HG03139 (cell line): ENCODE measurements around the gene RNF167.
"Not testable (repeated sequence)": the region's sequence is repeated elsewhere in the genome, so short reads cannot be mapped to it uniquely, and the experiment has no call there.

Source experiments
- ATAC-seq: cut with Tn5 transposase; IDR thresholded peaks from one replicate; pipeline ENCODE4 v1.9.1; 2021; ENCODE audit not compliant: unreplicated experiment

RNF167 gene

DNA sequence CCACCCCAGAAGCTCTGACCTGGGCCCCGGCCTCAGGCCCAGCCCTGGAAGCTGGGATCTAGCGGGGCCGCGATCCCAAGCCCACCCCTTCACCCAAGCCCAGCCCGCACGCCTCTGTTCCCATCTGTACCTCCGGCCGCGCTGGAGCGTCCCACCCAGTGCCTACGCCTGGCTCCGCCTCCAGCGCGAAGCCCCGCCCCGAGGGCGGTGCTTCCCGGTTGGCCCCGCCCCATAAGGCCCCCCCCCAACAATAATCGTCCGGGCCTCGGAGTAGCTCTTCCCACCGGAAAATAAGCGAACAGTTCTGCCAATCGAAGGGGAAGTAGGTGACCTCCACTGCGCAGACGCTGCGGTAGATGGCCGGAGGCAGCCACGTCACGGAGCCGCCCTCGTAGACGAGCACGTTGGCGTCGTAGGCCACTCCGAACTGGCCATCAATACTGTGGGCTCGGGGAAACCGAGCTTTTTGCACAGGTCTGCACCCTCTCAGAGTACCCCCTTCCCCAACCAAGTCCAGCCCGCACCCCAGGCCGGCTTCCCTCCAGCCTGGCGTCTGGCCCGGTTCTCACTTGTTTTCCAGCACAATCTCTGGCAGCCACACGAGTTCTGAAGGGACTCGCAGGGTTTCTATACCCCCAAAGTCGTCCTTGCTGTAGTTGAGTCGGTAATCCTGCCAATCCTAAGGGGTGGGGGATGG is 38.3 kb upstream of the RNF167 start:
- ATAC-seq, result no peak

DNA sequence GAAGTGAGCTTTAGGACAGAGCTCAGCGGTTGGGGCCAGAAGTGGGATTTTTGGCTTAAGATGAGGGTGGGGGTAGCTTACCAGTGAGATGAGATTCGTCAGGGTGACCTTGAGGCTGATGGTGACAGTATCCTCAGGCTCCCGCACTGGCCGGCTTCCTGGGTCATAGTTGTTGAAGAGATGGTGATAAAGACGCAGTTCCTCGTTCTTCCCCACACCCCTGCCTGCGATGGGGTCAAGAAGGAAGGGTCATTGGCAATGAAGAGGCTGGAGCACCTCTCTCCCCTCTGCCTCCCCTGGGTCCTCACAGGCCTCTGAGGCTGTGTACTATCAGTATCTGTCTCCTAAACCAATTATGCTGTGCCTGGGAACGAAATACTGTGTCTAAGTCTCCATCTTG is 37.5 kb upstream of the RNF167 start:
- ATAC-seq, result no peak

DNA sequence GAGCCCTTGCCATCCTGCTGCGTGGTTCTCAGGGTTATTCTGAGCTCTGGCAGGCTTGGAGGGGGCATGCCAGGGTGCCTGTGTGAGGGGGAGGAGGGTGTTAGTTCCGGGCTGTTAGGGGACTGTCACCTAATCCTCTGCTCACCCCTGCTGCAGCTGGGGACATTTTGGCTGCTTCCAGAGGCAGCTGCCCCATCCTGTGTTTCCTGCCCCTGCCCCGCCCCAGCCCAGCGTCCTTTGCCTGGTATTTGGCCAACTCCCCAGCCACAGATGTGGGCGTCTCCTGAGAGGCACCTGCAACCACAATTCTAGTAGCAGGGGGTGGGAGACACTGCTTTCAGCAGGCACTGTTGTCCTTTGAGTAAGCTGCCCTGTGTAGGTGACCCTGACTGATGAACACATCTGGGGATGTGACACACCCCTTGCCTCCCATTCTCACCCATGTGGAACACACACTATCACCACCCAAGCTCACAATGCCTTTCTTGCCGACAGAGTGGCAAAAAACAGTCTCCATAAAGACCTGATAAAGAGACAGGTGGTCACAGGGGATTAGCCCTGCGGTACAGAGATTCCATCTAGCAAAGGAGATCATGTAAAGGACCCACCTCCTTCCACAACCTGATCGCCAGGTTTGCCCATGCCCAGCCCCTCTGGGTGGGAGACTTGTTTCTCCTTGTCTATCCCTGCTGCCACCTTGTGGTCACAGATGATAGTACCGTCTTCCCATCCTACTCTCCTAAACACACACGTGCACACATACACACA is 36.8 kb upstream of the RNF167 start, which contains the start of gene CHRNE:
TSS of gene CHRNE (minus strand) at position 48 of the 768 bp plus-strand sequence. CDS start at position 13, 35 bp downstream.
- no peak for ATAC-seq

DNA sequence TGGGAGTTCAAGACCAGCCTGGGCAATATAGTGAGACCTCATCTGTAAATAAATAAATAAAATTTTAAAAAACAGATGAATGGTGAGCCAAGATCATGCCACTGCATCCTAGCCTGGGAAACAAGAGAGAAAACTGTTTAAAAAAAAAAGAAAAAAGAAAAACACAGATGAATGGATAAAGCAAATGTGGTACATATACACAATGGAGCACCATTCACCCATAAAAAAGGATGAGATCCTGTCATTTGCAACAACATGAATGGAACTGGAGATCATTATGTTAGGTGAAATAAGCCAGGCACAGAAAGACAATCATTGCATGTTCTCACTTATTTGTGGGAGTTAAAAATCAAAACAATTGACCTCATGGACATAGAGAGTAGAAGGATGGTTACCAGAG is 33.4 kb upstream of the RNF167 start:
- ATAC-seq, result not testable (repeated sequence)

DNA sequence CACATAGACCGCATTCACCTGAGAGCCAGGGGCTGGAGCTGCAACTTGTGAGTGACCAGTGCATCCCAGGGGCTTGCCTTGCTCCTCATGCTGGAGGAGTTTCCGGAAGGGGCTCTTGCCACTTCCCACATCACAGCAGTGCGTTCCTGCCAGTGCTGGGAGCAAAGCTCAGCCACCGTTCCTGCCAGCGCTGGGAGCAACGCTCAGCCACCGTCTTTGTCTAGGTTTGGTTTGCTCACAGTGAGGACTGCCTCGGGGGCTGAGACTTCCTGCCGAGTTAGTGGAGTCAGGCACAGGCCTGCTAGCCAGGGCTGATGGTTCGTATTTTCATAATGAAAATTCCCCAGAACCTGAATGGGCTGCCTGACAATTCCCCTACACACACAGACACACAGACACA is 31.8 kb upstream of the RNF167 start:
- no peak for ATAC-seq

DNA sequence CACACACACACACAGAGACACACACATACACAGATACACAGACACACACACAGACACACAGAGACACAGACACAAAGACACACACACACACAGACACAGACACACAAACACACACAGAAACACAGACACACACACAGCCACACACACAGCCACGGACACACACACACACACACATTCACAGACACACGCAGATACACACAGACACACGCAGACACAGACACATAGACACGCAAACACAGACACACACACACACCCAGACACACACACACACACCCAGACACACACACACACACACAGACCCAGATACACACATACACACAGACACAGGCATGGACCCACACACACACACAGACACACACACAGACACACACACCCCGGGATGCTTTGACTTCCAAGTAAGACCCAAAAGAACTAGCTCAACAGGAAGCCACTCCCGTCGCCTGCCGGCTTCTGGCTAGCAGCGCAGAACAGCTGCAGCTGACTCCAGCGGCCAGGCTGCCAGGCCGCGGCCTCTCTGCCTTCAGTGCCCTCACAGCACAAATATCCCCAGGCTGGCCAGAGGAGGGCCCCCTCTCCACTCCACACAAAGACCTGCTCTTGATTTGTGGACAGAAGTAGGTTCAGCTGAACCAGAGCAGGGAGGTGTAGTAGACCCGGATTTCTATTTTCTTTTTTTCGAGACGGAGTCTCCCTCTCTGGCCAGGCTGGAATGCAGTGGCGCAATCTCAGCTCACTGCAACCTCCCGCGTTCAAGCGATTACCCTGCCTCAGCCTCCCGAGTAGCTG is 31.2 kb upstream of the RNF167 start:
- ATAC-seq, result no peak

DNA sequence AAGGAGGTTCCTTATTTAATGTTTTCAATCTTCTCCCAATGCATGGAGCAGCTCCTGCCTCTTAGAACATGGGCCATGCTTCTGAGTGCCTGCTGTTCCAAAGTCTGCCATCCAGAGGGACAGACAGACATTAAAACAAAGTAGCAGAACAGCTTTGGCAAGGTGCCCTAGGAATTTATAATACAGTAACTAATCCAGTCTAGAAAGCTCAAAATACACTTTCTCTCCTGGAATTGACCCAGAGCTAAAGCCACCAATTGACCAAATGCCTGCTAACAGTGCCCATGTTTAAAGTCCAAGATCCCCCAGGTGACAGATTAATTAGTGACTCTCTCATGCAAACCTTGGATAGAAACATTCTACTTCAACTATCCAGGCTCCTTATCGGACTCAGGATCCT is 26.1 kb upstream of the RNF167 start:
- no peak for ATAC-seq

DNA sequence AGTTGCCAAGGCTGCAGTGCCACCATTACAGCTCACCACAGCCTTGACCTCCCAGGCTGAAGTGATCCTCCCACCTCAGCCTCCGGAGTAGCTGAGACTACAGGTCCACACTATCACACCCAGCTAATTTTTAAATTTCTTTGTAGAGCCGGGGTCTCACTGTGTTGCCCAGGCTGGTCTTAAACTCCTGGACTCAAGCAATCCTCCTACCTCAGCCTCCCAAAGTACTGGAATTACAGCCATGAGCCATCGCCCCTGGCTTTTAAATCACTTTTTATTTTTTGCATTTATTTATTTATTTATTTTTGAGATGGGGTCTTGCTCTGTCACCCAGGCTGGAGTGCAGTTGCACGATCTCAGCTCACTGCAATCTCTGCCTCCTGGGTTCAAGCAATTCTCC is 25.5 kb upstream of the RNF167 start:
- not testable (repeated sequence) for ATAC-seq

DNA sequence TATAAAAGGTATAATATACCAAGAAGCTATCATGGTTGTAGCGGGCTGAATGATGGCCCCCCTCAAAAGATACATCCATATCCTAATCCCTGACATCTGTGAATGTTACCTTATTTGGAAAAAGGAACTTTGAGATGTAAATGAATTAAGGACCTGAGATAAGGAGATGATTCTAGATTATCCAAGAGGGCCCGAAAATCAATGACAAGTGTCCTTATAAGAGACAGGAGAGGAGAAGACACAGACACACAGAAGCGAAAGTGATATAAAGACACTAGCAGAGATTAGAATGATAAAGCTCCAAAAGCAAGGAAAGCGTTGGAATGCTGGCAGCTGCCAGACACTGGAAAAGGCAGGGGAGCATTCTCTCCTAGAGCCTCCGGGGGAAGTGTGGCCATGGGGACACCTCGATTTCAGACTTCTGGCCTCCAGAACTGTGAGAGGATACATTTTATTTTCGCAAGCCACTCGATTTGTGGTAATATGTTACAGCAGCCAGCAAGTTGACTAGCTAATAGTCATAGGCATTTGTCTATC is 20.5 kb upstream of the RNF167 start:
- ATAC-seq, result no peak

DNA sequence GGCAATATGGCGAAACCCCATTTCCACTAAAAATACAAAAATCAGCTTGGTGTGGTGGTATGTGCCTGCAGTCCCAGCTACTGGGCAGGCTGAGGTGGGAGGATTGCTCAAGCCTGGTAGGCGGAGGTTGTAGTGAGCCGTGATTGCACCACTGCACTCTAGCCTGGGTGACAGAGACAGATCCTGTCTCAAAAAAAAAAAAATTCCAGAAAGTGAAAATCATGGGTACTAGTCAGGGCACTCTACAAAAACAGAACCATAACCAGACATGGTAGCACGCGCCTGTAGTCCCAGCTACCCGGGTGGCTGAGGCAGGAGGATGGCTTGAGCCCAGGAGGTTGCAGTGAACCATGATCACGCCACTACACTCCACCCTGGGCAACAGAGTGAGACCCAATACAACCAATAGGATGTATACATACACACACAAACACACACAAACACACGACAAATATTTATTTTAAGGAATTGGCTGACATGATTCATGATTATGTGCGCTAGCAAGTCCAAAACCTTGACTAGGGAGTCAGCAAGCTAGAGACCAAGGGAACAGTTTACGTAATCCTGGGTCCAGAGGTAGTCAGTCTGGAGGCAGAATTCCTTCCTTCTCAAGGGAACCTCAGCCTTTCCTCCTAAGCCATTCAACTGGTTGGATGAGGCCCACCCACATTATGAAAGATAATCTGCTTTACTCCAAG is 19.6 kb upstream of the RNF167 start:
- no peak for ATAC-seq

DNA sequence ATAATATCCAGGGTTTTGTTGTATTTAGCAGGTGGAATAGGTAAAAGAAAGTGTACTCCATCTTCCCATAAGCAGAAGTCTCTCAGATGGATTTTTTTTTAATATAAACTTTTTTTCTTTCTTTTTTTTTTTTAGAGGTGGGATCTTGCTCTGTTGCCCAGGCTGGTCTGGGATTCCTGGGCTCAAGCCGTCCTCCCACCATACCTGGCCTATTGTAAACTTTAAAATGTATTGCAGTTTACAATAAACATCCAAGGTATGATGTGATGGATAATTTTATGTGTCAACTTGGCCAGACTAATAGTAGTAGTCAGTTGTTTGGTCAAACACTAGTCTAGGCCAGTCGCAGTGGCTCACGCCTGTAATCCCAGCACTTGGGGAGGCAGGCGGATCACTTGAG is 18.7 kb upstream of the RNF167 start:
- ATAC-seq, result no peak

DNA sequence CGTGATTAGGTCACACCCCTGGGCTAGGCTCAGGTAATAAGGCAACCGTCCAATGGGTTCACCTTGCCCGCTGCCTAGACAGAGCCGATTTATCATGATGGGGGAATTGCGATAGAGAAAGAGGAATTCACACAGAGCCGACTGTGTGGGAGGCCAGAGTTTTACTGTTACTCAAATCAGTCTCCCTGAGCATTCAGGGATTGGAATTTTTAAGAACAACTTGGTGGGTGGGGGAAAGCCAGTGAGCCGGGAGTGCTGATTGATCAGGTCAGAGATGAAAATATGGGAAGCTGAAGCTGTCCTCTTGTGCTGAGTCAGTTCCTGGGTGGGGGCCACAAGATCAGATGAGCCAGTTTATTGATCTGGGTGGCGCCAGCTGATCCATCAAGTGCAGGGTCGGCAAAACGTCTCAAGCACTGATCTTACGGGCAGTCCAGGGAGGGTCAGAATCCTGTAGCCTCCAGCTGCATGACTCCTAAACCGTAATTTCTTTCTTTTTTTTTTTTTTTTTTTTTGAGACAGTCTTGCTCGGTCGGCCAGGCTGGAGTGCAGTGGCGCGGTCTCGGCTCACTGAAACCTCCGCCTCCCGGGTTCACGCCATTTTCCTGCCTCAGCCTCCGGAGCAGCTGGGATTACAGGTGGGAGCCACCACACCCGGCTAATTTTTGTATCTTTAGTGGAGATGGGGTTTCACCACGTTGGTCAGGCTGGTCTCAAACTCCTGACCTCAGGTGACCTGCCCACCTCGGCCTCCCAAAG is 13.3 kb upstream of the RNF167 start:
- ATAC-seq, result not testable (repeated sequence)

DNA sequence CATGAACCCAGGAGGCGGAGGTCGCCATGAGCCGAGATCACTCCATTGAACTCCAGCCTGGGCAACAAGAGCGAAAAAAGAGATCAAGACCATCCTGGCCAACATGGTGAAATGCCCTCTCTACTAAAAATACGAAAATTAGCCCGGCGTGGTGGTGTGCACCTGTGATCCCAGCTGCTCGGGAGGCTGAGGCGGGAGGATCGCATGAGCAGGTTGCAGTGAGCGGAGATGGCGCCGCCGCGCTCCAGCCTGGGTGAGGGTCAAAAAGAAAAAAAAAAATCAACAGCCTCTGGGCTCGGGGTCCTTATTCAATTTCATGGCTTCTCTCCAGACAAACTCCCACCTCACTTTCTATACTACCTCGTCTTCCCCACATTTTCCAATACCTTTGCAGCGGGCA is 11.2 kb upstream of the RNF167 start:
- no peak for ATAC-seq

DNA sequence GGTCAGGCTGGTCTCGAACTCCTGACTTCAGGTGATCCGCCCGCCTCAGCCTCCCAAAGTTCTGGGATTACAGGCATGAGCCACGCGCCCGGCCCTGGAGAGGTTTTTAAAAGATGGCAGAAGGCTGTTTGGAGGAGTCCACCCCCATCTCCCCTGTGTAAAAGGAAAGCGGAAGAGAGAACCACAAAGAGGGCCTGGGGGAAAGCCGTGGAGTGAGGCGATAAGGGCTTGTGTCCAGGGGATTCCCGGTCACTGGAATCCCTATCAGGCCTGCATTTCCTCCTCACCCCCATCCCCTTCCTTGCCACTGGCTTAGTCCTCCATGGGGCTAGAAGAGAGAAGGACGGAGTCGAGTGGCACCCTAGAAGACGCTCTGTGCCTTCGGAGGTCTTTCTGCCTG is 8.1 kb upstream of the RNF167 start, which contains the start of gene GP1BA:
TSS of gene GP1BA (plus strand) at position 315 of the 400 bp plus-strand sequence. CDS start 328 bp downstream, outside the sequence.
- ATAC-seq, result no peak

DNA sequence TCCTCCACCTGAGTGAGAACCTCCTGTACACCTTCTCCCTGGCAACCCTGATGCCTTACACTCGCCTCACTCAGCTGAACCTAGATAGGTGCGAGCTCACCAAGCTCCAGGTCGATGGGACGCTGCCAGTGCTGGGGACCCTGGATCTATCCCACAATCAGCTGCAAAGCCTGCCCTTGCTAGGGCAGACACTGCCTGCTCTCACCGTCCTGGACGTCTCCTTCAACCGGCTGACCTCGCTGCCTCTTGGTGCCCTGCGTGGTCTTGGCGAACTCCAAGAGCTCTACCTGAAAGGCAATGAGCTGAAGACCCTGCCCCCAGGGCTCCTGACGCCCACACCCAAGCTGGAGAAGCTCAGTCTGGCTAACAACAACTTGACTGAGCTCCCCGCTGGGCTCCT is 7.3 kb upstream of the RNF167 start:
- ATAC-seq, result no peak

DNA sequence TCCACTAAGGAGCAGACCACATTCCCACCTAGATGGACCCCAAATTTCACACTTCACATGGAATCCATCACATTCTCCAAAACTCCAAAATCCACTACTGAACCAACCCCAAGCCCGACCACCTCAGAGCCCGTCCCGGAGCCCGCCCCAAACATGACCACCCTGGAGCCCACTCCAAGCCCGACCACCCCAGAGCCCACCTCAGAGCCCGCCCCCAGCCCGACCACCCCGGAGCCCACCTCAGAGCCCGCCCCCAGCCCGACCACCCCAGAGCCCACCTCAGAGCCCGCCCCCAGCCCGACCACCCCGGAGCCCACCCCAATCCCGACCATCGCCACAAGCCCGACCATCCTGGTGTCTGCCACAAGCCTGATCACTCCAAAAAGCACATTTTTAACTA is 6.4 kb upstream of the RNF167 start:
- no peak for ATAC-seq

DNA sequence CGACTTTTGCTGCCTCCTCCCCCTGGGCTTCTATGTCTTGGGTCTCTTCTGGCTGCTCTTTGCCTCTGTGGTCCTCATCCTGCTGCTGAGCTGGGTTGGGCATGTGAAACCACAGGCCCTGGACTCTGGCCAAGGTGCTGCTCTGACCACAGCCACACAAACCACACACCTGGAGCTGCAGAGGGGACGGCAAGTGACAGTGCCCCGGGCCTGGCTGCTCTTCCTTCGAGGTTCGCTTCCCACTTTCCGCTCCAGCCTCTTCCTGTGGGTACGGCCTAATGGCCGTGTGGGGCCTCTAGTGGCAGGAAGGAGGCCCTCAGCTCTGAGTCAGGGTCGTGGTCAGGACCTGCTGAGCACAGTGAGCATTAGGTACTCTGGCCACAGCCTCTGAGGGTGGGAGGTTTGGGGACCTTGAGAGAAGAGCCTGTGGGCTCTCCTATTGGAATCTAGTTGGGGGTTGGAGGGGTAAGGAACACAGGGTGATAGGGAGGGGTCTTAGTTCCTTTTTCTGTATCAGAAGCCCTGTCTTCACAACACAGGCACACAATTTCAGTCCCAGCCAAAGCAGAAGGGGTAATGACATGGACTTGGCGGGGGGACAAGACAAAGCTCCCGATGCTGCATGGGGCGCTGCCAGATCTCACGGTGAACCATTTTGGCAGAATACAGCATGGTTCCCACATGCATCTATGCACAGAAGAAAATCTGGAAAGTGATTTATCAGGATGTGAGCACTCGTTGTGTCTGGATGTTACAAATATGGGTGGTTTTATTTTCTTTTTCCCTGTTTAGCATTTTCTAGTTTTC is 5.7 kb upstream of the RNF167 start:
- ATAC-seq, result no peak

DNA sequence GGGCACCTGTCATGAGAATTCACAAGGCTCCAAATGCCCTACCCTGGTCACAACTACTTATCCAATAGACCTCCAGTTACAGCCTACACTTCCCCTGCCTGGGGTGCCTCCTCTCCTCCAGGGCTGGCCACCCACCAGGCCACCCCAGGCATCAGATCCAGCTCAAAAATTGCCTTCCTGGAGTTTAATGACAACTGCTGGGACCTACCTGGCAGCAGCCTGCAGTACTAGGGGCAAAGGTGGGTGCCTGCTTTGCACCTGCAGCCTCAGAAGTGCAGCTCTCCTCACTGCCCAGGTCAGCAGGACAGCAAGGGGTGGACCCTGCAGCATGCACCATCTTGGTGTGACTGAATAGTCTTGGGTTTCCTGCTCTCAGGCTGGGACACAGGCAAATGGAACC is 4.4 kb upstream of the RNF167 start:
- no peak for ATAC-seq

DNA sequence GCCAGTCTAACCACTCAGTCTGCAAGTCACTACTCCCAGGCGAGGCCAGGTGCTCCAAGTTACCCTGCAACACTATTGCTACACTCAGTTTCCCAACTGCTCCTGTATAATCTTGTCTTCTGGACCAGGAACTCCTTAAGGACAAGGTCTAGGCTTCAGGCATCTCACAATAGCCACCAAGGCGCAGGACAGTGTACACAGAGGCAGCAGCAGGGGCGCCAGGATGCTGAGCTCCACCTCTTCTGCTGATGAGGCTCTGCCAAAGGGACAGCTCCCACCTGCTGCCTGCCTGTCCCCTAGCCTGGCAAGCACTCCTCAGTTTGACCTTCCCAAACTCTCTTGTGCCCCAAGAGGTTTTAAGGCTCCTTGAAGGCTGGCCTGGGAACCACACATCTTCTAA is 3.6 kb upstream of the RNF167 start:
- ATAC-seq, result no peak
